AG09319 (cell line): ENCODE measurements around the gene CACNB4.
"Not testable (repeated sequence)": the region's sequence is repeated elsewhere in the genome, so short reads cannot be mapped to it uniquely, and the experiment has no call there.

Experiments used
- DNase-seq: peaks from one replicate; pipeline ENCODE4 v3.0.0-alpha.2; 2010; ENCODE audit warnings: low read depth; ENCODE audit errors: extremely low read depth
- TF ChIP-seq, protein P1 (sequence below): IDR thresholded peaks from 2 replicates; pipeline ENCODE4 v1.5.1; 2011; ENCODE audit warnings: low read depth, mild to moderate bottlenecking, inconsistent platforms, low read length, moderate library complexity

The CACNB4 gene

DNA sequence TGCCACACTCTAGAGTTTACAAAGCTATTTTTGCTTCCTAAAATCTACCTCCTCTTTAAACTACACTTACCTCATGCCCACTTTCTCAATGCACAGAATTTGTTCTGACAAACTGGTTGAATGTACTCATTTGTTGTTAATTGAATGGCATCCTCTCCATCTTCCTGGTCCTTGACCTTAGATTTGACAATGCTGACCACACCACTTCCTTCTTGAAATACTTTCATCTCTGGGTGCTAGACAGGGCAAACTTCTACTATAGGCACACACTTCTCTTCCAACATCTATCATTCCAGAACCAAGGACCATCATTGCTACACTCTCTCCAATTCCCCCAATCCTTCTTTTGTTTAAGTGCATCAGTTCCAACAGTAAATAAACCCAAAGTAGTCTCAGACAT, 292.9 kb downstream of the CACNB4 start:
- TF ChIP-seq, protein P1, sequence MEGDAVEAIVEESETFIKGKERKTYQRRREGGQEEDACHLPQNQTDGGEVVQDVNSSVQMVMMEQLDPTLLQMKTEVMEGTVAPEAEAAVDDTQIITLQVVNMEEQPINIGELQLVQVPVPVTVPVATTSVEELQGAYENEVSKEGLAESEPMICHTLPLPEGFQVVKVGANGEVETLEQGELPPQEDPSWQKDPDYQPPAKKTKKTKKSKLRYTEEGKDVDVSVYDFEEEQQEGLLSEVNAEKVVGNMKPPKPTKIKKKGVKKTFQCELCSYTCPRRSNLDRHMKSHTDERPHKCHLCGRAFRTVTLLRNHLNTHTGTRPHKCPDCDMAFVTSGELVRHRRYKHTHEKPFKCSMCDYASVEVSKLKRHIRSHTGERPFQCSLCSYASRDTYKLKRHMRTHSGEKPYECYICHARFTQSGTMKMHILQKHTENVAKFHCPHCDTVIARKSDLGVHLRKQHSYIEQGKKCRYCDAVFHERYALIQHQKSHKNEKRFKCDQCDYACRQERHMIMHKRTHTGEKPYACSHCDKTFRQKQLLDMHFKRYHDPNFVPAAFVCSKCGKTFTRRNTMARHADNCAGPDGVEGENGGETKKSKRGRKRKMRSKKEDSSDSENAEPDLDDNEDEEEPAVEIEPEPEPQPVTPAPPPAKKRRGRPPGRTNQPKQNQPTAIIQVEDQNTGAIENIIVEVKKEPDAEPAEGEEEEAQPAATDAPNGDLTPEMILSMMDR = no peak
- DNase-seq = no peak

DNA sequence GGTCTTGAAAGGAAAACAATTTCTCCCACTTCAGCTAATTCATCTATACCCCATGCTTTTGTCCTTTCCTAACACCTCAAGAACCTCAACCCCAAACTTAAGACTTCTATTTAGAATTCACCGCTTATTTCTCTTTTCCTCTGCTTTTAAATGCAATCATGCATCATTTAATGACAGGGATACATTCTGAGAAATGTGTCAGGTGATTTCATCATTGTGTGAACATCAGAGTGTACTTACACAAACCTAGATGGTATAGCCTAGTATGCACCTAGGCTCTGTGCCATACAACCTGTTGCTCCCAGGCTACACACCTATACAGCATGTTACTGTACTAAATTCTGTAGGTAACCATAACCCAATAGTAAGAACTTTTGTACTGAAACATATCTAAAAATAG, 293.5 kb downstream of the CACNB4 start:
- TF ChIP-seq, protein P1 = no peak
- DNase-seq = no peak

DNA sequence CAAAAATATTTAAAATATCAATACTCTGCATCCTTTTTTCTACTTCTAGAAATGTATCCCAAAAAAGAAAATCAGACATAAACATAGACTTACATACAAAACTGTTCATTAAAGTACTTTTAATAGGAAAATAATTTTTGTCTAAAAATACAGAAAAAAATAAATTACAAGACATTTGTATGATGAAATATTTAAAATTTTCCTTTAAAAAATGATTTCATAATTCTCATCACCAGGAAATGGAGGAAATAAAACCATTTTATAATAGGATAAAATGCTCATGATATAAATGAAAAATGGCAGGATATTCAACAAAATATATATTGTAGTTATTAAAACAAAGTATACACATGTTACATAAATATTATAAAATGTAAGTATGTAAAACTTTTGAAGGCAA, 295.0 kb downstream of the CACNB4 start:
- no peak for DNase-seq
- TF ChIP-seq, protein P1 = no peak

DNA sequence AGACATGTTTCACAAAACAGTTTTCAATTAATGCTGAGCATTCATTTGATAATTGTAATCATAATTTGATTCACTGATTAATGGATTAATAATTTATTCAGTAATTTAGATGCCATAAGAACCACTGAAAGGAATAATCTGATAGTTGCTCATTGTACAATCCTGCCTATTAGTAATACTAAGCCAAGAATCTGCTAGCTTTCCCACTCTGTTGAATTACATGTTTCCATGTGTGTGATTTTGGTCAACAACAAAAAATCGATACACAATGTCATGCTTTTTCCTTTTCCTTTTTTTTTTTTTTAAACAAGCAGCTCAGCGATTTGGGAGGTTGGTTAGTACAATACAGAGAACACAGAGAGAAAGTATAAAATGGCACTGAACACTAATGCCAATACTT, 296.5 kb downstream of the CACNB4 start:
- TF ChIP-seq, protein P1 = no peak
- no peak for DNase-seq

DNA sequence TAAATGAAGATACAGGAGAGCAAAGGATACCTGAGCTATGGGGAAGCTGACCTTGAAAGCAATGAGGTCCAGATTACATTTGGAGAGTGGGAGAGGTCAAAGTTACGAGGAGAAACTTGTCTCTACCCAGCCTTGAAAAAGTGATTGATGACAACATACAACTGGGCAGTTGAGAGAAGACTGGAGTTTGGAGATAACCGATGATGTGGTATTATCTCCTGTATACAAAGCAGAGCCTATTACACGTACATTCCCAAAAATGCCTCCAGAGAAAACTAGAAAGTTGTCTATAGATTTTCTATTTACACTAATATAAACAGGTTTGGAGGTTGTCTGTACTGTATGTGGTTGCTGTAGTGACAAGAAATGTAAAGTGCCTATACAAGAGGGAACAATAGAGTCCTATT, 299.0 kb downstream of the CACNB4 start:
- TF ChIP-seq, protein P1 = no peak
- no peak for DNase-seq

GRCh38 chr2:151796774-151797173, 302.1 kb downstream of the CACNB4 start:
- DNase-seq = no peak
- TF ChIP-seq, protein P1 = no peak

DNA sequence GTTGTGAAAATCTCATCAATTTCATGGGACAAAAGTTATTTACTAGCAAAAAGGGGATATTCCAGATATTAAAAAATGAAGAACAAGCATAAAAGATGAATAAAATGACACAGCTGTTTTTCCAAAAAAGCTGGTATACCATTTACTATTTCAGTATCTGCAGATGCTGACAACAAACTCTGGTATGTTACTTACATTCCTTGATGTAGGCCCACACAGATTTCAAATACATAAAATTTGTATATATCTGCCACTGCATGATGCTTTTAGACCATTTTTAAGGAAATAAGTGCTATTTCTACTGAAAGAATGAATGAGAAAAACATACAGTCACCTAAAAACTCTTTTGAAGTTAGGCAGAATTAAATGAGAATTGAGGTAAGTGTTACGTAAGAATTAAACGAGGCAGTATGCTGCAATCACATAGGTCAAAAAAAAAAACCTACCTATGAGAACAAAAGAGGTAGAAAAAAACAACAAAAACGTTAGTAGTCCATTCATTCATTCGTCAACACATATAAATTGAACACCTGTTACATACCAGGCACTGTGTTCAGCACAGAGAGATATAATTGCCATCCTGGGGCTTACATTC, 303.1 kb downstream of the CACNB4 start:
- TF ChIP-seq, protein P1 = no peak
- DNase-seq = no peak

DNA sequence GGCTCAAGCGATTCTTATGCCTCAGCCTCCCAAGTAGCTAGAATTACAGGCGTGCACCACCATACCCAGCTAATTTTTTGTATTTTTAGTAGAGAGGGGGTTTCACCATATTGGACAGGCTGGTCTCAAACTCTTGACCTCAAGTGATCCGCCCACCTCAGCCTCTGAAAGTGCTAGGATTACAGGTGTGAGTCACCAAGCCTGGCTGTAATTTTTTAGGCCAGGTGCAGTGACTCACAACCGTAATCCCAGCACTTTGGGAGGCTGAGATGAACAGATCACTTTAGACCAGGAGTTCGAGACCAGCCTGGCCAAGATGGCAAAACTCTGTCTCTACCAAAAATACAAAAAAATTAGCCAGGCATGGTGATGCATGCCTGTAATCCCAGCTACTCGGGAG, 304.4 kb downstream of the CACNB4 start:
- DNase-seq = not testable (repeated sequence)
